Articular chondrocyte of knee joint (primary cell): ENCODE results near the gene HYCC2. TPM values are rescaled to one million over a fixed set of nuclear protein-coding genes. Genes with fewer than 3 reads are reported as not detected.

Experiments
- small RNA-seq: library from RNA; depleted of rRNA; stranded (forward); fragments of <200 nt; gene quantifications from one replicate; pipeline ENCODE3, GENCODE V24; 2012
- total RNA-seq: library from RNA; depleted of rRNA; stranded (reverse); fragments of >200 nt; gene quantifications from 2 replicates; pipeline ENCODE4 v1.2.3, GENCODE V29; 2012

Gene HYCC2
- total RNA-seq, result 15.7 and 19.1 TPM in 2 replicates

GRCh38 chr2:201071479-201072200, at the start of gene HYCC2, which contains the start of gene NDUFB3:
Gene HYCC2, minus strand, starts transcription at chr2:201071671. Its CDS starts 47,662 bp downstream, at chr2:201024009.
Gene NDUFB3, plus strand, starts transcription at chr2:201072001. Its CDS starts 6,882 bp downstream, at chr2:201078883.

GRCh38 chr2:201116115-201116958, 44.9 kb upstream of the HYCC2 start, which contains the start of gene CFLAR:
Gene CFLAR, plus strand, starts transcription at chr2:201116164. Its CDS starts 13,702 bp downstream, at chr2:201129866.

Small RNAs within 50 kb of the gene (small RNA-seq; reads per million reads assigned to genes)
- not detected for gene RNU6-1206P

Other genes starting within 250 kb of the HYCC2 start
- 99.4 and 99.7 TPM in 2 replicates for gene CLK1, start 207.0 kb downstream of the HYCC2 start, total RNA-seq
- 47.0 and 64.2 TPM in 2 replicates for gene PPIL3, start 182.6 kb downstream of the HYCC2 start, total RNA-seq
- gene NIF3L1, start 182.3 kb downstream of the HYCC2 start, total RNA-seq, result 18.9 and 20.3 TPM in 2 replicates
- 15.3 and 18.7 TPM in 2 replicates for gene ORC2, start 108.0 kb downstream of the HYCC2 start, total RNA-seq
- gene NDUFB3, start 330 bp upstream of the HYCC2 start, total RNA-seq, result 47.2 and 58.8 TPM in 2 replicates
- 93.2 and 104 TPM in 2 replicates for gene CFLAR, start 44.5 kb upstream of the HYCC2 start, total RNA-seq
- gene CASP10, start 111.5 kb upstream of the HYCC2 start, total RNA-seq, result 0.52 and 0.86 TPM in 2 replicates
- gene CASP8, start 188.9 kb upstream of the HYCC2 start, total RNA-seq, result 23.8 and 29.2 TPM in 2 replicates